Head of caudate nucleus (tissue), 42 donors: ENCODE measurements around the gene ITLN1.

Experiments
- DNase-seq, 42 donors: peaks; one replicate each; pipeline versions ENCODE4 v3.0.0 to v3.0.0-alpha.2; 2020 to 2021; ENCODE audit warnings: mixed read lengths in 7 of 42
- intact Hi-C: fragments of 100-400 bp; cut with DNase I; formaldehyde crosslinking; loops from one replicate; pipeline ENCODE4 v1.15.0; 2022

The ITLN1 gene

GRCh38 chr1:160834945-160835565, 49.9 kb downstream of the ITLN1 start:
- intact Hi-C loops: loop anchor here (10.0 kb wide), 1 partner anchor 120 kb away; the partner anchor contains the start of gene ITLN2
- DNase-seq: peak in 8 of 42 donors; percentile 21 to 53 (median 37)

DNA sequence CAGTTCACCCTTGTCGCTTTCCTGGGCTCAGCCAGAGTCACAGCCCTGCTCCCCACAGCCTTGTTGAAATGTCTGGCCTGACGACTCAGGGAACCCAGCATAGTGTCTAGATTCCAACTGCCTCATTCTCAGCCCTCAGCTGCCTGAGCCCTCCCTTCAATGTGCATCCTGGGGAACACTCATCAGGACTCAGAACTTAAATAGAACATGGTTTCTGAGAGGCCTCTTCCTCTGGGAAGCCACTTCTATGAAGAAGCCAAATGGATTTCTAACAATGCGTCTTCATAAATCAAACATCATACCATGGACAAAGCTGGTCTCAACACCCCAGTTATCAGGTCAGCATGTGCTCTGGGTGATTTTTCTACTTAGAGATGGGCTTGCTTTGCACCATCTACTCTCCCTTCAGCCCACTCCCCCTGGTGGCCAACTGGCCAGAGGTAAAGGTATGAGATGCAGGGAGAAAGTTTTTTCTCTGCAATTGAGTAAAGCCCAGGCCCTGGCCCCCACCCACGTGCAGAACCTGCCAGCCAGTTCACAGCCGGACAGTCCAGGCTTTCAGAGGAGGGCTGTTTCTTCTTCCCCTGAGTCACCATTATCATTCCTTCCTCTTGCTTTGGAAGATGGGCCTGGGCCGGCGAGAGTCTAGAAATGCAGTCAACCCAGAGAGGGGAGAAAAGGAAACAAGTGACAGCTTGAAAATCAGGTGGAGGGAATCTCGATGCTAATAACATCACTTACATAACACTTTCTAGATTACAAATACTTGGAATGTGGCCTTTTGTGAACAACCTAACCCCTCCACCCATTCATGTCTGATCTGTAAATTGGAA, 54.4 kb downstream of the ITLN1 start:
- DNase-seq: peak in 8 of 42 donors; percentile 4 to 54 (median 29)
- intact Hi-C loops: loop anchor here (10.0 kb wide), 1 partner anchor 124 kb away; the partner anchor contains the start of gene ITLN2

DNA sequence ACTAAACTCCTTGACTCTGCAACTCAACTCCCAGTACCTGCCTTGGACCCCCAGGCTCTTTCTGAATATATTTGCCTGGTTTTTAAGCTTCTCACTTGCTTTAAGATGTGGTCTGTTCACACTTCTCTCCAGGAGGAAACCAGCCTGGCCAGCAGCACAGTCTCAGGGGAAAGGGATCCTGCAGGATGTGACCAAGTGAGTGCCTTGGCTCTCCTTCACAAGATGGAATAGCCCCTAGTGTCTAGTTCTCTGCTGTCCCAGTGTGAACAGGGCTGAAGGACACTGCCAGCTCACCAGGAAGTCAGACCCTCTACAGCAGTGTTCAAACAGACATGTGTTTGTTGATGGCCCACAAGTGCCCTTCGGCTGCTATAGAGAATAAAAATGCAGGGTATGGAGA, 55.2 kb downstream of the ITLN1 start:
- no peak for DNase-seq
- intact Hi-C loops: loop anchor here (10.0 kb wide), 1 partner anchor 125 kb away; the partner anchor contains the start of gene ITLN2

- intact Hi-C loops: no loop called here
- DNase-seq: no peak
Measured at GRCh38 chr1:160827418-160827817, 57.6 kb downstream of the ITLN1 start.

- intact Hi-C loops: no loop called here
Measured at GRCh38 chr1:160826546-160826945, 58.4 kb downstream of the ITLN1 start.

More at GRCh38 chr1:160826546-160826945, 58.4 kb downstream of the ITLN1 start:
- no peak for DNase-seq
